IMR-90 (cell line): Measurements from ENCODE around the gene RHOT2.

Experiments
- RAD21 ChIP-seq: IDR thresholded peaks from 2 replicates; pipeline ENCODE4 v1.6.1; 2012; ENCODE audit warnings: low read length, improper control_type of control experiment
- TF ChIP-seq, protein P1 (sequence below): conservative IDR thresholded peaks from 2 replicates; pipeline ENCODE4 v1.5.1; 2012; ENCODE audit warnings: mild to moderate bottlenecking, low read depth, low read length, improper control_type of control experiment

DNA sequence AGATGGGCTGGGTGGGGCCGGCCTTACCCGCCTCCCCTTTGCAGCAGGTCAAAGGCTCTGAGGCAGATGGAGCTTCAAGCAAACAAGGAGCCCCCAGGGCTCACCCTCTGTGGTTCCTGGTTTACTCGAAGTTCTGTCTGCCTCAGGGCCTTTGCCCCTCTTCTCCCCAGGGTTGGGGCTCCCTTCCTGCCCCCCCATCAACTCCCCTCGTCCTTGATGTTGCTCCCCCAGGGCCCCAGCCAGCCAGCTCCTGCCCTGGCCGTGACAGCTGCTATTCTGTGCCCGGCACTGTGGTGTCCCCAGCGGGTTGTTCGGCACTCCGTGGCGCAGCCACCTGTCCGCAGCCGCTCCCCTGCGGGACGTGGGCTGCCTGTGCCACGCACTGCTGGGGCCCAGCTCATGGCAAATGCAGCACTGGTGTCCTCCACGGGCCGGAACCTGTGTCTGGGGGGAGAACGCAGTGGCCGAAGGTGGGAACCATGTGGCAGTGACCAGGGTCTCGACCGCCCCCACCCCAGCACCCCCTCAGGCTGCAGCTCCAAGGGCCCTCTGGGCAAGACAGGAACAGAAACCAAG lies 42.7 kb downstream of the RHOT2 start:
- TF ChIP-seq, protein P1, sequence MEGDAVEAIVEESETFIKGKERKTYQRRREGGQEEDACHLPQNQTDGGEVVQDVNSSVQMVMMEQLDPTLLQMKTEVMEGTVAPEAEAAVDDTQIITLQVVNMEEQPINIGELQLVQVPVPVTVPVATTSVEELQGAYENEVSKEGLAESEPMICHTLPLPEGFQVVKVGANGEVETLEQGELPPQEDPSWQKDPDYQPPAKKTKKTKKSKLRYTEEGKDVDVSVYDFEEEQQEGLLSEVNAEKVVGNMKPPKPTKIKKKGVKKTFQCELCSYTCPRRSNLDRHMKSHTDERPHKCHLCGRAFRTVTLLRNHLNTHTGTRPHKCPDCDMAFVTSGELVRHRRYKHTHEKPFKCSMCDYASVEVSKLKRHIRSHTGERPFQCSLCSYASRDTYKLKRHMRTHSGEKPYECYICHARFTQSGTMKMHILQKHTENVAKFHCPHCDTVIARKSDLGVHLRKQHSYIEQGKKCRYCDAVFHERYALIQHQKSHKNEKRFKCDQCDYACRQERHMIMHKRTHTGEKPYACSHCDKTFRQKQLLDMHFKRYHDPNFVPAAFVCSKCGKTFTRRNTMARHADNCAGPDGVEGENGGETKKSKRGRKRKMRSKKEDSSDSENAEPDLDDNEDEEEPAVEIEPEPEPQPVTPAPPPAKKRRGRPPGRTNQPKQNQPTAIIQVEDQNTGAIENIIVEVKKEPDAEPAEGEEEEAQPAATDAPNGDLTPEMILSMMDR, result no peak
- TF ChIP-seq RAD21, result no peak
